ENCODE measurements around the gene TMC2.
"Not testable (repeated sequence)": the region's sequence is repeated elsewhere in the genome, so short reads cannot be mapped to it uniquely, and the experiment has no call there.

TMC2 gene

DNA sequence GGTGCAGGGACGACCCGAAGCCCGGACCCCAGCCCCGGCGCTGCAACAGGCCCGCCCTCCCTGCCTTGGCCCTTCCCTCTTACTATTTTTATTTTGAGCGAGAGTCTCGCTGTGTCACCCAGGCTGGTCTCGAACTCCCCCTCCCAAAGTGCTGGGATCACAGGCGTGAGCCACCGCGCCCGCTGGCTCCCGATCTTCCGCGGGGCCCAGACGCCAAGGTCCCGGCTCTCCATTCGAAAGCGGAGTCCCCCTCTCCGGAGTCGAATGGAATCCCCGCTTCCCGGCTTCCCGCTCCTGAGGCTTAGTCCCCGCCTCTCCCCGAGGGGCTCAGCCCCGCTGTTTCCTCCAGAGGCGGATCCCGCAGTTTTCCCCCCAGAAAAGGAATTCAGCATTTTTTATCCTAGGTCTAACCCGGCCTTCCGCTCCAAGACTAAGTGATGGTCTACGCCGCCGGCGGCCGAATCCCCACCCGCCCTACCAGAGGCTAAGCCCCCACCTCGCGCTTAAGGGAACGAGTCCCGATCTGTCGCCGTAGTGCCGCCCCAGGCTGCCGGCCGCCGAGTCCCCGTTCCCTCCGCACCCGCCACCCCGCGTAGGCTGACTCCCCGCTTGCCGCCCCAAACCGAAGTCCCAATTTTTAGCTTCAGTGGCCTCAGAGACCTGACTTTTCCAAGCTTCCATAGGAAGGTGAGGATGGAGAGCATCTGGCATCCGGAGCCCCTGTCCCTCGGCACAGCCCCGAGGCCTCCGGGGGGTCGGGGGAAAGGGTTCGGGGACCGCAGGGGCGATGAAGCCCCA lies 11.5 kb upstream of the TMC2 start:
- DNase-seq (ENCODE audit: low spot score) = peak; percentile 80

GRCh38 chr20:2526218-2526583 lies 10.2 kb upstream of the TMC2 start:
- not testable (repeated sequence) for DNase-seq (ENCODE audit: low spot score)

- DNase-seq (ENCODE audit: low spot score) = no peak
Observed at GRCh38 chr20:2527762-2528161, 8.6 kb upstream of the TMC2 start.

DNA sequence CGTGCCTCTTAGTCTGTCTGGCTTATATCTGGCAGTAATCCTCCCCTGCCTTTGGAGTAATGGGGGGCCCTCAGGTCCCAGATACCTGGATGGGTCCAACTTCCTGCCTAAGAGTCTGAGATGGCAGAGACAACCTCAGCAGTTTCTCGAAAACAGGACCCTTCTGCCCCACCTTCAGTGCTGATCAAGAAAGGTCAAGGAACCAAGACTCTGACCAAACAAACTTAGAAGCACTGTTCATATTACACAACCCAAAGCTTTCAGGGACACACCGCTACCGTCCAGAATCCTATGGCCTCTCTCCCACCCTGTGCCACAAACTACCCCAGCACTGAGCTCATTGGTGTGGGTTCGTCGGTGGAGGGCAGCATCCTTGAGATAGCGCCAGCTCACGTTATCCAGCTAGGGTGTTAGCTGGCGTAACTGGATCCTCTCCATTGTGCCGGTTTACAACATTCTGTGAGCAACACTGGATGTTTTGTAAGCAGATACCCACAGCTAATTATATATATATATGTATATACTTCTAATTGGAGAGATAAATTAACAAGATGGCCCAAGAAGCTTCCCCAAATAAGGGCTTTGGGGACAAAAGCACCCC lies 7.6 kb upstream of the TMC2 start:
- no peak for DNase-seq (ENCODE audit: low spot score)

GRCh38 chr20:2533118-2533517 lies 3.3 kb upstream of the TMC2 start:
- DNase-seq (ENCODE audit: low spot score) = no peak

- DNase-seq (ENCODE audit: low spot score) = no peak
Observed at GRCh38 chr20:2535711-2536559, 438 bp upstream of the TMC2 start.

DNA sequence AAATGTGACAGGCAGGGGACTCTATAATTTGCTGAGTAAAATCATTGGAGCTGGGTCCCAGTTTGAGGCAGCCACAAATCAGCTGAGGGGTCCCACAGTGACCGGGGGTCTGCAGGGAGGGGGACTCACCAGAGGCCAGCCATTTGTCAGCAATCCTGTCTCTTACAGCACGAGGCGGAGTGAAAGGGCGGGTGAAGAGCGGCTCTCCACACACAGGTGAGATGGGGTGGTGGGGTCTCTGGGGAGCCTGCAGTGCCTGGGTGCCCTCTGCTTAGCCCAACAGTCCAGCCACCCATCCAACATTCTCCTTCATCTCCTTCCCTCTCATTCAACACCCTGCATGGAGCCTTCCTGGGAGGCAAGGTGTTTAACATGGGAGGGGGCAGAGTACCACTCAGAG lies 728 bp downstream of the TMC2 start:
- DNase-seq (ENCODE audit: low spot score) = no peak

- DNase-seq (ENCODE audit: low spot score) = no peak
Observed at GRCh38 chr20:2538356-2538755, 2.0 kb downstream of the TMC2 start.

- DNase-seq (ENCODE audit: low spot score) = no peak
Observed at GRCh38 chr20:2538931-2539720, 2.8 kb downstream of the TMC2 start.

DNA sequence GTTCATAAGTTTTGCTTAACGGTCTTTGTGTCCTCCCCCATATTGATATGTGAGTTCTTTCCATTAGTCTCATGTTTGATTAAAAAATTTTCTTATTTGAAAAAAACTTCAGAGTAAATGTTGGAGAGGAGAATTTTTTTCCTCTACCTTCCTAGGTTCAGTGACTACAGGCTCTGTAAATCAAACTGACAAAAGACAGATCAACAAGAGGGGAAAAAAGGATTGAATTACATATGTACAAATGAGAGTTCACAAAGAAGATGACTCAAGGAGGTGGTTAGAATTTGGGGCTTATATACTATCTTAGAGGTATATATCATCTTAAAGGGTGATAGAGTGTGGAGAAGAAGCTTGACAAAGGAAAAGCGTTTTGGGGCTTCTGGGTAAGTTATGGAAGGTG lies 5.6 kb downstream of the TMC2 start:
- no peak for DNase-seq (ENCODE audit: low spot score)

- no peak for DNase-seq (ENCODE audit: low spot score)
Observed at GRCh38 chr20:2542361-2542760, 6.0 kb downstream of the TMC2 start.

- no peak for DNase-seq (ENCODE audit: low spot score)
Observed at GRCh38 chr20:2544211-2544610, 7.8 kb downstream of the TMC2 start.

DNA sequence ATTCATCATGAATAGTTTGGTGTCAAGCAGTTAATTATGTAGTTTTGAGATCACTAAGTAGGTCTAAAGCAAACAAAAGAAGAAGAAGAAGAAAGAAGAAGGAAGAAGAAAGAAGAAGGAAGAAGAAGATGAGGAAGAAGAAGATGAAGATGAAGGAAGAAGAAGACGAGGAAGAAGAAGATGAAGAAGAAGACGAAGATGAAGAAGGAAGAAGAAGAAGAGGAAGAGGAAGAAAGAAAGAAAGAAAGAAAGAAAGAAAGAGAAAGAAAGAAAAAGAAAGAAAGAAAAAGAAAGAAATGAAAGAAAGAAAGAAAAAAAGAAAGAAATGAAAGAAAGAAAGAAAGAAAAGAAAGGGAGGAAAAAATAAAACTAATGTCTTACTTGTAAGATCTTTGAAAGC lies 9.2 kb downstream of the TMC2 start:
- DNase-seq (ENCODE audit: low spot score) = no peak

DNA sequence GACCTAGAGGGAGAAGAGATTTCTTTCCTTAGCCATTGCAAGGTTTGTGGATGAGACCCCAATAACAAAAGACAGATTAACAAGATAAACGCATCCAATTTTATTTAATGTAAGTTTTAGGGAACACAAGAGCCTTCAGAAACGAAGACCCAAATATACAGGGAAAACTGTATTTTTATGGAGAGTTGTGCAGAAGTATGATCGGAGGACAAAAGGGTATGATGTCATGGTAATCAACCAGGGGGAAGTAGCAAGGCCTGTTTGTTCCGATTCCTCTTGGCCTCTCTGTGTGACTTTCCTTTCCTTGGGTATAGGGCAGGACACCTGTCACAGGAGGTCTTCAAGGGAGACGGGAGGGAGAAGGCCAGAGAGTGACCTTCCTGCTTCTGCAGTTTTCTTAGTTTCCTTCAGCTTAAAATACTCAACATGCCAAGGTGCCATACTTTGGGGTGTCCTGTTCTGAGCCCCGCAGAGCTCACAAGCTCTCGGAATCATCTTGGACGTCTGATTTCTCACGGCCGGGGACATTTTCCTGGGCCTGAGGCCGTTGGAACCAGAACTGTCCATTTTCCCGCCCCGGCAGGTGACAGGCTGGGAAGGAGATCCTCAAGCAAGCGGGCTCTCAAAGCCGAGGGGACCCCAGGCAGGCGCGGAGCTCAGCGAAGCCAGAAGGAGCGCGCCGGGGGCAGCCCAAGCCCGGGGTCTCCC lies 21.7 kb downstream of the TMC2 start:
- DNase-seq (ENCODE audit: low spot score) = no peak

DNA sequence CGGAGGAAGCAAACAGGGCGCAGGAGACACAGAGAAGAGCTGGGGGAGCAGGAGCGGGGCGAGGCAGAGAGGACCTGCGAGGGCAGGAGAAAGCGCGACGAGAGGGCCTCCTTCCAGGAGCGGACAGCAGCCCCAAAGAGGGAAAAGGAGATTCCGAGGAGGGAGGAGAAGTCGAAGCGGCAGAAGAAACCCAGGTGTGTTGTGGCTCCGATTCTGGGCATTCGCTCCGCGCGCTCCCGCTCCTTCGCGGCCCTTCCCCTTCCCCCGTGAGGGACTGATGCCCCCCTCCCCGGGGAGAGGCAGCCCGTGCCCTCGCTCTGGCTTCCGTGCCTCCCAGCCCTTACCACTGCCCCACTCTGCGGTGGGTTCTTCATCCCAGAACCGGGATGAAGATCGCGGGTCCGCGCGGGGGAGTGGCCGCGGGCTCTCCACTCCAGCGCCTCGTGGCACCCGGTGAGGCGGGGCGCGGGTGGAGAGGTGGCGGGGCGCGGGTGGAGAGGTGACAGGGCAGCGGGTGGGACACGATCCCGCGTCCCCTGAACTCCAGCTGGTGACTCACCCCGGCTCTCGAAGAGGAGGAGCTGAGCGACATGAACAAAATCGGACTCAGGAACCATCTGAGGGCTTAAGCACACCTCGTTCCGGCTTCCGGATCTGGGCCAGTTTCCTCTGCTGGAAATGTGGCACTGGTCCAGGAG lies 22.4 kb downstream of the TMC2 start:
- no peak for DNase-seq (ENCODE audit: low spot score)

- DNase-seq (ENCODE audit: low spot score) = no peak
Observed at GRCh38 chr20:2559279-2559626, 22.9 kb downstream of the TMC2 start.

DNA sequence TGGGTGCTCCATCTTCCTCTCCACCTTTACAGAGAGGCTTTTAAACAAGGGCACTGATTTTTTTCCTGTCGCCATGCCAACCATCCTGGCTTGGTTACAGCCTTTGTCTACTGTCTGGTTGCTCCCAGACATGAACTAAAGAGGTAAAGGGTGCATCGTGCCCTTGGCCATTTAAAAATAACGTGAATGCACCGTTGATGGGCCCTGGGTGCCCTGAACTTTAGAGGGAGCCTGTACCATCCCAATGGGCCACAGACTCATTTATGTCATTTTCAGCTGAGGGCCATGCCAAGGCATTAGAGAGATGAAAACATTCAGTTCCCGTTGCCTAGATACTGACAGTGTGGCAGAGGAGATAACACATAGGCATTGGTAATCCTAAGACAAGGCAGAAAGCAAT lies 23.3 kb downstream of the TMC2 start:
- no peak for DNase-seq (ENCODE audit: low spot score)

DNA sequence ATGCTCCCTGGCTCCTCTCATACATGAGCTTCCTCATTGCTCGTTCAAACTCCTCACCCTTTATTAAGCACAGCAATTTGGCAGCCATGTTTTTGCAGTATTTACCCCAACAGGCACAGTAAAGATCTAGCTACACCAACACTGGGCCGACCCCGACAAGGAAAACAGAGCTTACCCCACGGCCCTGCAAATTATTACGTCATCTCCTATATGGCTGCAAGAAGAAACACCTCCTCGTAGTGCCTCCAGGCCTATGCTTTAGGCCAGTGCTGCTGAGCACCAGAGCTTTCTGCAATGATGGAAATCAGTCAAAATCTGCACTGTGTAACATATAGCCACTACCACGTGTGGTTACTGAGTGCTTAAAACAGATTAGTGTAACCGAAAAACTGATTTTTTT lies 26.7 kb downstream of the TMC2 start:
- no peak for DNase-seq (ENCODE audit: low spot score)

DNA sequence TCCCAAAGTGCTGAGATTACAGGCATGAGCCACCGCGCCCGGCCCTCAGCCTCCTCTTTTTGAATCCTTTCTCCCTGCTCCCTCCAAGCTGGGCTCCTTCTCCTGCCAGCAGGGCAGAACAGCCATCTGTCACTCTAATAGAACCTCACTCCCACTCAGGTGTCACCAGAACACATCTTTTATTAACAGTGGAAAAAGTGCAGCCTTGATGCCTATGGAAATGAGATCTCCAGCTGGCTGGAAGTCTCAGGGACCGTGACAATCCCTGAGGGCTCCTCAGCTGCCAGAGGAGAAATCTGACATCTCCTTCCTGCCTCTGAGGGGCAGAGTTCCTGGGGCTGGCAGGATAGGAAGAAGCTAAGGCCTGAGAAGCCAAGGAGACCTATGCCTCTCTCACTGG lies 28.0 kb downstream of the TMC2 start:
- DNase-seq (ENCODE audit: low spot score) = no peak

GRCh38 chr20:2575682-2576081 lies 39.3 kb downstream of the TMC2 start:
- no peak for DNase-seq (ENCODE audit: low spot score)

DNA sequence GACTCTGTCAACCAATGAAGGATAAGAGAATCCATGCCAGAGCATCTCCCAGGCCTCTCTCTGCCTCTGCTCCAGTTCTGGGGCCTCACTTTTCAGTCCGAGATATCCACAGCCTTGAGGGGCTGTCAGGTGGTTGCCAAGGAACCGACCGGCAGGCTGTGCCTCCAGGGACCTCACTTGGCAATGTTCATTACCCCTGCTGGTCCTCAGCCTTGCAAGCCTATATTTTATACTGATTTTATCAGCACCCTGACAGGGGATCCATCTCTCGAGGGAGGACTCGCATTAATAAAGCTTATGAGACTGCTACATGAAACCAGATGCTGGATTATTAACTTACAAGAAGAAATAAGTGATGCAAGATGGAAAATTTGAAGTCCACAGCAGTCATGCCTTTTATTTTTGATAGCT lies 39.9 kb downstream of the TMC2 start:
- no peak for DNase-seq (ENCODE audit: low spot score)

Data from D341Med (cell line).